ENCODE results near the gene CHST15.
A peak's percentile ranks its signal among the peaks of the same experiment; 100 is the strongest.

Gene CHST15, protein sequence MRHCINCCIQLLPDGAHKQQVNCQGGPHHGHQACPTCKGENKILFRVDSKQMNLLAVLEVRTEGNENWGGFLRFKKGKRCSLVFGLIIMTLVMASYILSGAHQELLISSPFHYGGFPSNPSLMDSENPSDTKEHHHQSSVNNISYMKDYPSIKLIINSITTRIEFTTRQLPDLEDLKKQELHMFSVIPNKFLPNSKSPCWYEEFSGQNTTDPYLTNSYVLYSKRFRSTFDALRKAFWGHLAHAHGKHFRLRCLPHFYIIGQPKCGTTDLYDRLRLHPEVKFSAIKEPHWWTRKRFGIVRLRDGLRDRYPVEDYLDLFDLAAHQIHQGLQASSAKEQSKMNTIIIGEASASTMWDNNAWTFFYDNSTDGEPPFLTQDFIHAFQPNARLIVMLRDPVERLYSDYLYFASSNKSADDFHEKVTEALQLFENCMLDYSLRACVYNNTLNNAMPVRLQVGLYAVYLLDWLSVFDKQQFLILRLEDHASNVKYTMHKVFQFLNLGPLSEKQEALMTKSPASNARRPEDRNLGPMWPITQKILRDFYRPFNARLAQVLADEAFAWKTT

DNA sequence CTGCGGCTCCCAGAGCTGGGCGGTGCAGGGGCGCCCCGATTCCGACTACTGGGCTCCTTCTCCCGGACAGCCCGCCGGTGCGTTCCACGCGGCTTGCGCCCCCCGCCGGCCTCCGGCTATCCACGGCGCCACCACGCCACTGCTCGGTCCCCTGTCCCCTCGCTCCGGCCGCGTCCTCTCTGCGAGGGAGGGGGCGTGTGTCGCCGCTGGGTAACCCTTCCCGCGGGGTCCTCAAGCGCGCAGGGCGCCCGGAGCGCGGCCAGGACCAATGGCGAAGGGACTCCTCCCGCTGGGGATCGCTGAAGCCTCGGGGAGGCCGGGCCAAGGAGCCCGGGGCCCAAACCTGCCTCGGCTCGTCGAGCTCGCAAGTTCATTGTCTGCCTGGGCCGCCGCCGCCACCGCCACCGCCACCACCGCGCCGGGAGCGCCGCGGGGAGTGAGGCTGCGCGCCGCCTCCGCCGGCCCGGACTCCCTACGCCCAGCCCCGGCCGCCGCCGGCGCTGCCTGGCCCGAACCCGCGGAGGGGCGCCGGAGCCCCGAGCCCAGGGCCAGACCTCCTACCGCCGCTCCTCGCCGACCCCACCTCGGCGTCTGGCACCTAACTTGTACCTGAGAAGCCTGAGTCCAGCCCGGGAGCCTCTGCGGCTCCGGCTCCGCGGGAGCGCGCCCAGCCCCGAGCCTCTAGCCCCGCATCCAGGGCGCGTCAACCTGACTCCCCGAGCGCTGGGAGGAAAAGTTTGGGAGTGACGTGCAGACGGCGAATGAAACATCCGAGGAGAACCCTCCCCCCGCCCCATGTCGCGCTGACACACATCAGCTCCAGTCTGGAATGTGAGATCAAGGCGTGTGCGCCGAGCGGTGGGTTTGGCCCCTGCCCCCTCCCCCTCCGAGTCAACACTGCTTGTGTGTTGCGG is at the start of gene CHST15:
CHST15 (minus strand) TSS at position 739 of the 914 bp plus-strand sequence. CDS start 47,386 bp downstream, outside the sequence.
- no peaks in the 10 kb centered on the region for H3K36me3 ChIP-seq (ENCODE audit: insufficient read depth, low read length)
- peak within 1 kb of the TSS; percentile 52; the same call in 1 of the 2 replicates for H3K9ac ChIP-seq (ENCODE audit: low read depth, low read length)
- peak within 1 kb of the TSS; percentile 27 to 58; a peak in 3 of 4 replicates for H3K4me3 ChIP-seq (ENCODE audit: low read depth in 1 of 2, low read length in 2 of 2)
- H3K27me3 ChIP-seq (ENCODE audit: insufficient read depth, low read length, poor library complexity), result peaks cover 5% of the 10 kb centered on the region
- peak within 1 kb of the TSS; percentile 67 for H3K4me2 ChIP-seq (ENCODE audit: insufficient read depth, low read length)
- H3K9me3 ChIP-seq (ENCODE audit: insufficient read depth, low read length, severe bottlenecking), result peaks cover 2% of the 10 kb centered on the region
- peaks cover 16% of the 10 kb centered on the region for H3K4me1 ChIP-seq (ENCODE audit: insufficient read depth, low read length)
- ATAC-seq (ENCODE audit: insufficient read depth, low read depth) (no peak), DNase-seq (no peak)
- H3K27ac ChIP-seq (ENCODE audit: low read length), result no peak within 1 kb of the TSS; the same call in 1 of the 2 replicates
- no peaks in the 10 kb centered on the region for H3K79me2 ChIP-seq (ENCODE audit: insufficient read depth, low read length)
- peak within 1 kb of the TSS; percentile 56 for H2AFZ ChIP-seq (ENCODE audit: low read depth, low read length)
- TF ChIP-seq, protein P1, sequence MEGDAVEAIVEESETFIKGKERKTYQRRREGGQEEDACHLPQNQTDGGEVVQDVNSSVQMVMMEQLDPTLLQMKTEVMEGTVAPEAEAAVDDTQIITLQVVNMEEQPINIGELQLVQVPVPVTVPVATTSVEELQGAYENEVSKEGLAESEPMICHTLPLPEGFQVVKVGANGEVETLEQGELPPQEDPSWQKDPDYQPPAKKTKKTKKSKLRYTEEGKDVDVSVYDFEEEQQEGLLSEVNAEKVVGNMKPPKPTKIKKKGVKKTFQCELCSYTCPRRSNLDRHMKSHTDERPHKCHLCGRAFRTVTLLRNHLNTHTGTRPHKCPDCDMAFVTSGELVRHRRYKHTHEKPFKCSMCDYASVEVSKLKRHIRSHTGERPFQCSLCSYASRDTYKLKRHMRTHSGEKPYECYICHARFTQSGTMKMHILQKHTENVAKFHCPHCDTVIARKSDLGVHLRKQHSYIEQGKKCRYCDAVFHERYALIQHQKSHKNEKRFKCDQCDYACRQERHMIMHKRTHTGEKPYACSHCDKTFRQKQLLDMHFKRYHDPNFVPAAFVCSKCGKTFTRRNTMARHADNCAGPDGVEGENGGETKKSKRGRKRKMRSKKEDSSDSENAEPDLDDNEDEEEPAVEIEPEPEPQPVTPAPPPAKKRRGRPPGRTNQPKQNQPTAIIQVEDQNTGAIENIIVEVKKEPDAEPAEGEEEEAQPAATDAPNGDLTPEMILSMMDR (IDR thresholded peaks at IDR 0.05; ENCODE audit: borderline replicate concordance, extremely low read depth, low read length, poor library complexity, severe bottlenecking), result no peak
- TF ChIP-seq EZH2 (IDR thresholded peaks at IDR 0.05; ENCODE audit: borderline replicate concordance, low read depth, low read length, severe bottlenecking), result no peak
- no peaks in the 10 kb centered on the region for H4K20me1 ChIP-seq (ENCODE audit: insufficient read depth, low read length)

DNA sequence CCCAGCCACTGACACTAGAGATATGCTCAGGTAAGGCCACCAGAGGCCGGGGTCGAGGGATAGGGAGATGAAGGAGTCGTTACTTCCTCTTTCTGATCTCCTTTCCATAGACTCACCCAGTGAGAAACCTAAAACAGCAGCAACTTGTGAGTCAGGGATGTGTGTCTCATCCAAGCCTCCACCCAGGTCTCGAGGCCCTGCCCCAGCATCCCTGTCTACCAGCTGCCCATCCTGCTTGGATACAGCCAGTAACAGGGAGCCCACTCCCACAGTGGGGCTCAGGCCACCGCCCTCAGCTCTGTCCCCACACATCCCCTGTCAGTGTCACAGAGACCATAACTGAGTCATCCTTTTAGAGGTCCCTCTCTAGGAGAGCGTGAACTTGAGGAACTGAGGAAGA is 49.6 kb upstream of the CHST15 start:
- Histone ChIP-seq H3K4me2 (ENCODE audit: insufficient read depth, low read length) (peak overlapping the region; percentile 35), H3K27ac (ENCODE audit: low read length) (peak overlapping the region; percentile 88), H3K27me3 (ENCODE audit: insufficient read depth, low read length, poor library complexity) (no peaks in the 10 kb centered on the region), H2AFZ (ENCODE audit: low read depth, low read length) (no peak overlapping the region), H3K9ac (ENCODE audit: low read depth, low read length) (peak overlapping the region; percentile 33), H3K4me3 (ENCODE audit: low read depth in 1 of 2, low read length in 2 of 2) (peak overlapping the region in 1 of 2 experiments; percentile 16; a peak in 1 of 4 replicates), H3K4me1 (ENCODE audit: insufficient read depth, low read length) (peaks cover 69% of the 10 kb centered on the region), H4K20me1 (ENCODE audit: insufficient read depth, low read length) (no peaks in the 10 kb centered on the region), H3K79me2 (ENCODE audit: insufficient read depth, low read length) (no peaks in the 10 kb centered on the region; the same call in 1 of the 2 replicates), H3K9me3 (ENCODE audit: insufficient read depth, low read length, severe bottlenecking) (no peaks in the 10 kb centered on the region), H3K36me3 (ENCODE audit: insufficient read depth, low read length) (peaks cover 3% of the 10 kb centered on the region; the same call in 1 of the 2 replicates)
- no peak for TF ChIP-seq EZH2 (IDR thresholded peaks at IDR 0.05; ENCODE audit: borderline replicate concordance, low read depth, low read length, severe bottlenecking)
- TF ChIP-seq, protein P1 (IDR thresholded peaks at IDR 0.05; ENCODE audit: borderline replicate concordance, extremely low read depth, low read length, poor library complexity, severe bottlenecking), result no peak
- no peak for DNase-seq
- no peak for ATAC-seq (ENCODE audit: insufficient read depth, low read depth)

DNA sequence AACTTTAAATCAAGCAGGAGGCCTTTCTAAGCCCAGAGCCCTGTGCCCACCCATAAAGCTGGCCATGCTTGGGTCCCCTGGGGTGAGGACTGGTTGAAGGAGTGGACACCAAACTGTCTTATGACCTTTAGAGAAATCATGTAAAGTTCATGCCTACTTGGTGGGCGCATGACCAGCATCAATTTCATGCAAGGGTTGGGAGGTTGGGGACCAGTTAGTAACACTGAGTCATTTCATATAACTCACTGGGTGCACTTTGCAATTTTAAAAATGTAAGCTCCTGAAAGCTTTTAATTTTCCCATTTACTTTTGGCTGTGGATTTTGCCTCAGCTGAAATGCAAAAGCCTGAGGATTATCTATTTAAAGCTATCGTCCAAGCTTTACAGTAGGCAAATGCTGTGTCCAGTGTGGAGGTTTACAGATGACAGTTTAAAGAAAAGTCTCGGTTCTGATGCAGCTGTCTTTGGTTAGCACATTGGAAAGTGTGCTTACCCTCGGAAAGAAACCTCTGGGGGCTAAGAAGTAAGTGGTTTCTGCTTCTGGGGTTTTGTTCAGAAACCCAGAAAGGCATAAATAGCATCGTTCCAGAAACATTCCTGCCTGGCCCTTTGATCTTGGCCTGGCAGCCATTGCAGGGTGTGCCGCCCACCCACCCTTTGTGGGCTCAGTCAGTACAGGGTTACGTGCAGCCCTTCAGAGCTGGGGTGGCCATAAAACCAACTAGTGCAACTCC is 48.8 kb upstream of the CHST15 start:
- Histone ChIP-seq H2AFZ (ENCODE audit: low read depth, low read length) (peak overlapping the region; percentile 35; the same call in 1 of the 2 replicates), H3K4me3 (ENCODE audit: low read depth in 1 of 2, low read length in 2 of 2) (peak overlapping the region in 1 of 2 experiments; percentile 12; a peak in 1 of 4 replicates), H3K4me2 (ENCODE audit: insufficient read depth, low read length) (peak overlapping the region; percentile 35), H3K79me2 (ENCODE audit: insufficient read depth, low read length) (no peaks in the 10 kb centered on the region; the same call in 1 of the 2 replicates), H4K20me1 (ENCODE audit: insufficient read depth, low read length) (no peaks in the 10 kb centered on the region), H3K36me3 (ENCODE audit: insufficient read depth, low read length) (peaks cover 3% of the 10 kb centered on the region; the same call in 1 of the 2 replicates), H3K4me1 (ENCODE audit: insufficient read depth, low read length) (peaks cover 61% of the 10 kb centered on the region), H3K9me3 (ENCODE audit: insufficient read depth, low read length, severe bottlenecking) (no peaks in the 10 kb centered on the region), H3K27ac (ENCODE audit: low read length) (peak overlapping the region; percentile 88), H3K27me3 (ENCODE audit: insufficient read depth, low read length, poor library complexity) (no peaks in the 10 kb centered on the region), H3K9ac (ENCODE audit: low read depth, low read length) (peak overlapping the region; percentile 33)
- no peak for TF ChIP-seq EZH2 (IDR thresholded peaks at IDR 0.05; ENCODE audit: borderline replicate concordance, low read depth, low read length, severe bottlenecking)
- TF ChIP-seq, protein P1 (IDR thresholded peaks at IDR 0.05; ENCODE audit: borderline replicate concordance, extremely low read depth, low read length, poor library complexity, severe bottlenecking), result no peak
- ATAC-seq (ENCODE audit: insufficient read depth, low read depth) (peak; percentile 76), DNase-seq (peak; percentile 81)
